ENCODE results near the gene PCMT1.

- TF ChIP-seq CTCF (optimal IDR thresholded peaks at IDR 0.05 in 1 of 3, IDR thresholded peaks at IDR 0.05 in 1 of 3, conservative IDR thresholded peaks at IDR 0.05 in 1 of 3; ENCODE audit: extremely low read depth in 1 of 3, insufficient read depth in 2 of 3, low read length in 3 of 3) = no peak
- no peak for TF ChIP-seq EZH2 (IDR thresholded peaks at IDR 0.05; ENCODE audit: low read length)
Observed at GRCh38 chr6:149727793-149728498, 21.6 kb upstream of the PCMT1 start.
